NCI-H2227 (cell line): ENCODE results near the gene ST8SIA4.

ENCODE experiments used
- DNase-seq: peaks from one replicate; lab custom pipeline; 2025; ENCODE audit not compliant: unreplicated experiment; lab: John Stamatoyannopoulos, UW

The ST8SIA4 gene, protein sequence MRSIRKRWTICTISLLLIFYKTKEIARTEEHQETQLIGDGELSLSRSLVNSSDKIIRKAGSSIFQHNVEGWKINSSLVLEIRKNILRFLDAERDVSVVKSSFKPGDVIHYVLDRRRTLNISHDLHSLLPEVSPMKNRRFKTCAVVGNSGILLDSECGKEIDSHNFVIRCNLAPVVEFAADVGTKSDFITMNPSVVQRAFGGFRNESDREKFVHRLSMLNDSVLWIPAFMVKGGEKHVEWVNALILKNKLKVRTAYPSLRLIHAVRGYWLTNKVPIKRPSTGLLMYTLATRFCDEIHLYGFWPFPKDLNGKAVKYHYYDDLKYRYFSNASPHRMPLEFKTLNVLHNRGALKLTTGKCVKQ

GRCh38 chr5:100903039-100903887 is at the start of gene ST8SIA4:
Gene ST8SIA4, minus strand, starts transcription at chr5:100903282. Its CDS starts 327 bp downstream, at chr5:100902955.
- peak; percentile 34 for DNase-seq

DNA sequence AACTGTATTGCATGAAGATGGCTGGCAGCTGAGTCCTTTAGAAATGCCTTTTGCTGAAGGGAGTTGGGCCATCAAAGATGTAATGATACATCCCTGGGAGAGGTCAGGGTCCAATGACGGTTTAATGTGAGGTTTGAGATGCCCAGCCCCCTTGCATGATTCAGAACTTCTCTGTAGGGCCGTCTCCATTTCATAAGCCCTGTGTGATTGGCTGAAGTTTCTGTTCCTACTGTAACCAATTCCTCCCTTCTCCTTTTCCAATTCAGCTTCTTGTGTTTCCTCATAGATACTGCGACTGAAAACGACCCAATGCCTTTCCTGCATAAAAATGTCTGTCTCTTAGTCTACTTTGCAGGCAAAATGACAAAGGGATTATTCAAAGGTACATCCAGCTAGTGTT is 47.9 kb upstream of the ST8SIA4 start:
- DNase-seq, result no peak

- no peak for DNase-seq
Observed at GRCh38 chr5:100913298-100913697, 10.2 kb upstream of the ST8SIA4 start.

GRCh38 chr5:100909034-100909433 is 6.0 kb upstream of the ST8SIA4 start:
- no peak for DNase-seq

DNA sequence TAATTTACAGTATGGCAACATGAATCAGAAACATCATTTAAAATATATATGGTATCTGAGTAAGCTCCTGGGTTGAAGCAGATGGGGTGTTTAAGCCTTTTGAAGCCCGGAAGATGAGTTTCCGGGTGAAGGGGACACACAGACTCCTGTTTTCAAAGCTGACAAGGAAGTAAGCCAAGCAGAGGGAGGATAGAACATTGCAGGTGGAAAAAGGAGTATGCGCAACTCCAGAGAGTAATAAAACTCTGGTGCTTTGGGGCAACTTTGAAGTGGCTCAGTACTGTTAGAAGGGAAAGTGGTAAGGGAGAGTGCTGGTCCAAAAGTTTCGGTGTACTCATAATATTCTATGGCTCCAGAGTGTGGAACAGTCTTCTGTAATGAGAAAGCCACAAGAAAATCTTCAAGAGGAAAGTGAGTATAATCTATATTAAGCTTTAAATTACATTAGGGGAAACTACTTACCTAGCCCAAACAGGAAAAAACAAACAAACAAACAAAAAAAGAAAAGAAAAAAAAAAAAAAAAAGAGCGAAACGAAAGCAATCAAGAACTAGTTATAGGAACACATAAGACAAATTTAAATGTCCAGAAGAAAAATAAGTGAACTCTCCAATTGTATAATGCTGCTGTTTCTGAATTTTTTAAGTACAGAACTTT is 2.3 kb upstream of the ST8SIA4 start:
- no peak for DNase-seq

DNA sequence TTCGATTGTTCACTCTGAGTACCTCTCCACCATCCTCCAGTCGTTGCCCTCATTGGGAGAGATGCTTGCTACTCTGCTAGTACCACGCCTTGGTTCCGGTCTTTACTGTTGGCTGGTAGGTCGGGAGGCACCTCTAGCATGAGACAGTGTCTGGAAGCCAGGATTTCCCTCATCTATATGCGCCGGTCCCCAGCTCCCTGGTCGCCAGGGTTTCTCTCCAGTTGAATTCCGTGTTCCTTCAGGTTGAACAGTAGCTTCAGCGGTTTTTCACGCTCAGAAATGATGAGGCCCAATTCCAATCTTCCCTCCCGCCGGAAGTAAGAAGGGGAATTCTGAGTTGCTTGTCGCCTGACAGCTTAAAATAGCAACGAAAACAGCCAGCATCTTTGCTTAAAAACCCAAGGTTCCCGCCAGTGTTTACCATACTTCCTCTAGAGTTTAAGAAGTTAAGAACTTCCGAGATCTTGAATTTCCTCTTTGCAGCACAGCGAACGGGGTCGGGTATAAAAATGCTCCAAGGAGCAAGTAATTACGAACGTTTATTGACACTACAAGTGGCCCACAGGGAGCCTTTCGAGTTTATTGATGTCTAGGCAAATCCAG is 1.3 kb upstream of the ST8SIA4 start:
- DNase-seq, result no peak

DNA sequence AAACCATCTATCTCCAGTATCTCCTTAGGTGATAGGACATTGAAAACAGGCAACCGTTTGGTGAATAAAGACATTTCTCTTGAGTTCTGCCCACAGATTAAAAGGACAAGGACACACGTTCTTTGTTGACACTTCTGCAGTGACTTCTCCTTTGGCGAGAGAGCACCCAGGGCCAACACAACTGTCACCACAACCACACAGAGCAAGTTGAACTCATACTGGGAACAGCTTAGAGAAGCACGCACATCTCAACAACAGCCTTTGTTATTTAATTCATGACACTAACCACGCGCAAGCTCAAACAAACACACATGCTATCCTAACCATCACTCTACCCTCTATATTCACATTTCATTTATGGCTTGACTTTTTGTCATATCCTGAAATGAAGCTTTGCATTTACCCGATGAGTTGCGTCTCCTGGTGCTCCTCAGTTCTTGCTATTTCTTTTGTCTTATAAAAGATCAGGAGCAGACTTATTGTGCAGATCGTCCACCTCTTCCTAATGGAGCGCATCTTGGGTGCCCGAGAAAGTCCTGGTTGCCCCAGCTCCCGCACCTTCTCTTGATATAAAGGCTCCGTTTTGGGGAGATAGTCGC is 543 bp downstream of the ST8SIA4 start:
- no peak for DNase-seq

DNA sequence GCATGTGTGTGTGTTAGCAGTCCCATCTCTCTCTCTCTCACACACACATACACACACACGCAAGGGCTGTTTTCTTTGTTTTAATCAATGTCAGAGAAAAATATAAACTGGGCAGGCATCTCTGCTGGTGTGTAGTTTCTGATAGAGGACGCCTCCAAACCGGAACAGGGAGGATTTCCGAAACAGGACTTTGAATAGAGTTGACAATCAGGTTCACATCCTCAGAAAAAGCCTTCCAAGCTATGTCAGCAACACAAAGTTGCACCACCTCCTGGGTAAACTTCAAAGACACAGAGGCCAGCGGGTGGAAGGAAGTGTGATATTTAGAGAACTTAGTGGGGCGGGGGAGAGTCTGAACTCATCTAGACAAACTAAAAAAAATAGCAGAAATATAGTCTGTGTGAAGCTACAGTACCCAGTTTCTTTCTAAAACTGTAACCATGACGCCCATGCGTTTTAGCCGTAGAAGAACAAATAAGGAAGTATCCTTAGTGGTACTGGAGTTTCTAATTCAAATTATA is 1.2 kb downstream of the ST8SIA4 start:
- DNase-seq, result no peak

DNA sequence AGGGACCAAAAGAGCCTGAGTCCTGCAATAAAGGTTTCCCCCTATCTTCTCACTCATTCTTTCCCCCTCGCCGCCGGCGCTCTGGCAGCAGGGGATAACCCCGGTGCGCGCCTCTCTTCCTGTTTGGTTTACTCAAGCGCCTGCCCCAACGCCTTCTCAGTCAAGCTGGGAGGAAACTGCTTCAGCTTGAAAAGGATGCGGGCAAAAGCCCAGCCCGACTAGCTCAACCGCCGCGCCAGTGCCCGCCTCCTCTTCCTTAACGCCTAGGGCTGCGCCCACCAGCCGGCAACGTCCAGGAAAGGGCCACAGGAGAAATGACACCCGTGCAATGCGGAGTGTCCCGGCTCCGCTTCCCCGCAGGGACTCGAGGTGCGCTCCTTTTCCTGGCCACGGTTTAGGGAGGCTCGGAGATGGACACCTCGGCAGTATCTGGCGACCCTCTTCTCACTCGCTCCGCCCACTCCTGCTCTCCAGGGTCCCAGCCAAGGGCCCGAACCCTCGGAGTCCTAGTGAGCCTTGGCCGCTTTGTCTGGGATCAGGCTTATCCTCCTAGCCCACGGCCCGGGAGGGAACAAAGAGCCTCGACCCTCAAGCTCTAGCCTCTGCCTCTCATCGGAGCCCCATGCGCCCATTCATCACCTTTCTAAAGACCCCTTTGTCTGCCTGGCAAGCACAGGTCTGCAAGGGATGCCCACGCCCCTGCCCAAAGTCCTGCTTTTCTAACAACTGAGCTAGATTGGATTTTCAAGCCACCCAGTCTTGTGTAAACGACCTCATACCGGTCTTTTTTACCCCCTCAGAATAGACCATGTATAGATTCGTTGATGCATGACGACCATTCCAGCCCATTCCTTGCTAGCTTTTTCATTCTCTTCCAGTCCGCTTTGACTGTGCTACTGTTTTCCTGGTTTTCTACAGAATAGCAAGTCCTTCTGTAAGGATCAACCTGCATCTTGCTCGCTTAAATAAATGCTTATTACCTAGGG is 2.0 kb downstream of the ST8SIA4 start:
- peak; percentile 0 for DNase-seq

DNA sequence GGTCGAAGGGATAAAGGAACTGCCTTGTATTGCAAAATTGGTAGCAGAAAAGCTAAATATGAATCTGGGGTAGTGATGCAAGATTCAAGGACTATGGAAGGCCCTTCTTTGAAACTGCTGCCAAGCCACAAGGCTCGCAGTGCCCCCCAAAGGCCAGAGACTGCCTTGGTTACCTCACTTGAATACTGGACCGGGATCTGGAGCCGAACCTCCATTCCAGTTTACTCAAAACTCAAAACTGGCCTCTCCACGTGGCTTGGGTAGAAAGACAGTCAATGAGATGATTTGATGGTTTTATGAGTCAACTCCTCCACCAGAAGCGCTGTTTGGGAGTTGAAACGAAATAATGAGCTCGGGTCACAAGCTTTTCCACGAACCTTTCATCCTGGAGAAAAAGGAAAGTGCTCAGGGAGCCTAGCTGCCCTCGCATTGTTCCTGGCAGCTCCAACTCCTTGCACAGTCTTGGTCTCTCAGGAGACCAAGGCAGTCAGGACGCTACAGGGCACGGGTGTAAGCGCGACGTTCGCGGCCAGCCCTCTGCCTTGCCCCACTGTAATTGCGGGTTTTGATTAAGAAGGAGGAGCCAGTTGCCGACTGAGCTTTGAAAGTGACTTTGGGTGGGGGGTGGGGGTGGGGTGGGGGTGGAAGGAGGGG is 2.8 kb downstream of the ST8SIA4 start:
- no peak for DNase-seq

DNA sequence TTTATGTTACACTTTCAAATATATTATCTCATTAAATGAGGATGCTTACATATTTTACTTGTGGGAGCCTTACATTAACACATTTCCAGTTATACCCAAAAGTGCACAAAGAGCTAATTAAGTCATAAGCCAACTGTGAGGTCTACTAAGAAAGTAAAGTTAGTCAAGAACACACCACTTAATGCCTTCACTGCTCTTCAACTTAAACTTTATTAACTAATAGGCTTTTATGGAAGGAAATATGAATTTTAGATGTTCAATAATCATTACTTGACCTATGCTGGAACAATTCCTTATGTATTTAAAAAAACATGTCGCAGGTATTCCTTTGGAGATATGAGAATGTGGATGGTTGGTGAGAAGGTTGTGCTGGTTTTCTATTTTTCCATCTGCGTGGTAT is 3.4 kb downstream of the ST8SIA4 start:
- DNase-seq, result no peak

GRCh38 chr5:100898504-100899346 is 4.4 kb downstream of the ST8SIA4 start:
- DNase-seq, result no peak

- DNase-seq, result no peak
Observed at GRCh38 chr5:100896054-100896453, 7.0 kb downstream of the ST8SIA4 start.

GRCh38 chr5:100890461-100891008 is 12.5 kb downstream of the ST8SIA4 start:
- no peak for DNase-seq

GRCh38 chr5:100889896-100890295 is 13.2 kb downstream of the ST8SIA4 start:
- no peak for DNase-seq

- DNase-seq, result no peak
Observed at GRCh38 chr5:100889165-100889743, 13.8 kb downstream of the ST8SIA4 start.

- no peak for DNase-seq
Observed at GRCh38 chr5:100877274-100877673, 25.8 kb downstream of the ST8SIA4 start.
